Astrocyte (in vitro differentiated cells and primary cell): ENCODE measurements around the gene IL2RA. TPM values are rescaled to one million over a fixed set of nuclear protein-coding genes. Genes with fewer than 3 reads are reported as not detected.

ENCODE experiments used
- DNase-seq: peaks from one replicate; pipeline ENCODE4 v3.0.0-alpha.2; 2010; ENCODE audit warnings: low read depth
- FAIRE-seq: peaks from 2 replicates; lab custom pipeline; 2011; peaks lifted over from hg19 to GRCh38; lab: Jason Lieb, UNC
- H2AFZ ChIP-seq: 2 replicates; pipeline ENCODE4 v1.6.0; 2012; ENCODE audit warnings: low read depth, low read length, inconsistent platforms
- H3K27ac ChIP-seq: 2 replicates; pipeline ENCODE4 v1.5.1; 2011; ENCODE audit warnings: low read depth, low read length, inconsistent platforms
- H3K27me3 ChIP-seq: 2 replicates; pipeline ENCODE4 v1.6.0; 2011; ENCODE audit warnings: low read length, inconsistent platforms; ENCODE audit not compliant: insufficient read depth
- H3K36me3 ChIP-seq: 2 replicates; pipeline ENCODE4 v1.5.1; 2011; ENCODE audit warnings: low read length, inconsistent platforms; ENCODE audit not compliant: insufficient read depth
- H3K4me1 ChIP-seq: 2 replicates; pipeline ENCODE4 v1.5.1; 2011; ENCODE audit warnings: low read length, inconsistent platforms; ENCODE audit not compliant: insufficient read depth
- H3K4me2 ChIP-seq: 2 replicates; pipeline ENCODE4 v1.6.0; 2012; ENCODE audit warnings: low read length, inconsistent platforms
- H3K4me3 ChIP-seq: 2 replicates; pipeline ENCODE4 v1.5.1; 2011; ENCODE audit warnings: low read depth, mild to moderate bottlenecking, low read length, inconsistent platforms; ENCODE audit not compliant: insufficient read depth
- H3K79me2 ChIP-seq: 2 replicates; pipeline ENCODE4 v1.6.0; 2012; ENCODE audit warnings: mild to moderate bottlenecking, low read length, inconsistent platforms; ENCODE audit not compliant: insufficient read depth
- H3K9ac ChIP-seq: 2 replicates; pipeline ENCODE4 v1.6.0; 2012; ENCODE audit warnings: mild to moderate bottlenecking, low read length, inconsistent platforms
- H3K9me3 ChIP-seq: 2 replicates; pipeline ENCODE4 v1.5.1; 2012; ENCODE audit warnings: low read depth, mild to moderate bottlenecking, low read length, inconsistent platforms; ENCODE audit not compliant: insufficient read depth
- H4K20me1 ChIP-seq: 2 replicates; pipeline ENCODE4 v1.6.0; 2012; ENCODE audit warnings: low read length, inconsistent platforms; ENCODE audit not compliant: insufficient read depth
- H3K27ac Mint-ChIP-seq: one replicate; pipeline ENCODE4 v1.8.0; 2021; ENCODE audit warnings: mild to moderate bottlenecking, mixed read lengths; ENCODE audit not compliant: unreplicated experiment
- H3K27me3 Mint-ChIP-seq: one replicate; pipeline ENCODE4 v1.8.0; 2021; ENCODE audit warnings: low read depth, mixed read lengths; ENCODE audit not compliant: unreplicated experiment
- H3K36me3 Mint-ChIP-seq: one replicate; pipeline ENCODE4 v1.8.0; 2021; ENCODE audit warnings: low read depth, mixed read lengths; ENCODE audit not compliant: unreplicated experiment
- H3K4me1 Mint-ChIP-seq: one replicate; pipeline ENCODE4 v1.8.0; 2021; ENCODE audit warnings: low read depth, mixed read lengths; ENCODE audit not compliant: unreplicated experiment
- H3K4me3 Mint-ChIP-seq: one replicate; pipeline ENCODE4 v1.8.0; 2021; ENCODE audit warnings: mild to moderate bottlenecking, moderate library complexity, mixed read lengths; ENCODE audit not compliant: unreplicated experiment
- H3K9me3 Mint-ChIP-seq: one replicate; pipeline ENCODE4 v1.8.0; 2021; ENCODE audit warnings: mild to moderate bottlenecking, mixed read lengths; ENCODE audit not compliant: unreplicated experiment
- CTCF ChIP-seq: IDR thresholded peaks from 2 replicates; pipeline ENCODE4 v1.5.1; 2011; ENCODE audit warnings: low read depth, mild to moderate bottlenecking, inconsistent platforms, low read length, moderate library complexity; ENCODE audit not compliant: insufficient read depth
- EZH2 ChIP-seq: IDR thresholded peaks from 2 replicates; pipeline ENCODE4 v1.6.1; 2012; ENCODE audit warnings: mild to moderate bottlenecking, low read length, inconsistent platforms; ENCODE audit not compliant: insufficient read depth
- total RNA-seq: library from RNA; stranded (reverse); gene quantifications from 2 replicates; pipeline ENCODE4 v1.2.1, GENCODE V29; 2021

The IL2RA gene
- total RNA-seq, 1 donor from 2014 or later, result not detected

- Histone ChIP-seq H3K9me3 (no peaks in the 10 kb centered on the region), H2AFZ (no peak overlapping the region), H3K4me2 (no peak overlapping the region), H3K27me3 (peaks cover 6% of the 10 kb centered on the region), H3K79me2 (no peaks in the 10 kb centered on the region), H3K27ac (no peak overlapping the region), H3K4me1 (no peaks in the 10 kb centered on the region), H3K36me3 (no peaks in the 10 kb centered on the region), H4K20me1 (no peaks in the 10 kb centered on the region), H3K9ac (no peak overlapping the region), H3K4me3 (no peak overlapping the region)
- Mint-ChIP-seq H3K4me1 (peaks cover 9% of the 10 kb centered on the region), H3K27me3 (peaks cover 22% of the 10 kb centered on the region), H3K27ac (peak overlapping the region; percentile 6), H3K4me3 (no peak overlapping the region), H3K9me3 (peaks cover 2% of the 10 kb centered on the region), H3K36me3 (no peaks in the 10 kb centered on the region)
- DNase-seq (peak; percentile 12), FAIRE-seq (no peak)
- no peak for TF ChIP-seq EZH2
- no peak for TF ChIP-seq CTCF
These were observed 28.2 kb downstream of the IL2RA start for GRCh38 chr10:6033954-6034353.

GRCh38 chr10:6030940-6031339 is 31.2 kb downstream of the IL2RA start:
- Histone ChIP-seq H3K27ac (no peak overlapping the region), H3K79me2 (no peaks in the 10 kb centered on the region), H4K20me1 (no peaks in the 10 kb centered on the region), H3K4me2 (no peak overlapping the region), H3K4me1 (no peaks in the 10 kb centered on the region), H3K4me3 (no peak overlapping the region), H3K36me3 (no peaks in the 10 kb centered on the region), H3K27me3 (peaks cover 3% of the 10 kb centered on the region), H3K9me3 (no peaks in the 10 kb centered on the region), H3K9ac (no peak overlapping the region), H2AFZ (no peak overlapping the region)
- Mint-ChIP-seq H3K27me3 (peaks cover 6% of the 10 kb centered on the region), H3K4me3 (no peak overlapping the region), H3K36me3 (no peaks in the 10 kb centered on the region), H3K9me3 (peaks cover 2% of the 10 kb centered on the region), H3K27ac (no peak overlapping the region), H3K4me1 (peaks cover 9% of the 10 kb centered on the region)
- no peak for FAIRE-seq
- no peak for DNase-seq
- no peak for TF ChIP-seq CTCF
- no peak for TF ChIP-seq EZH2

- FAIRE-seq (no peak), DNase-seq (no peak)
- Histone ChIP-seq H3K9ac (no peak overlapping the region), H2AFZ (no peak overlapping the region), H4K20me1 (no peaks in the 10 kb centered on the region), H3K27ac (no peak overlapping the region), H3K27me3 (no peaks in the 10 kb centered on the region), H3K4me1 (no peaks in the 10 kb centered on the region), H3K36me3 (no peaks in the 10 kb centered on the region), H3K9me3 (no peaks in the 10 kb centered on the region), H3K79me2 (no peaks in the 10 kb centered on the region), H3K4me2 (no peak overlapping the region), H3K4me3 (no peak overlapping the region)
- H3K27me3 Mint-ChIP-seq, result peaks cover 2% of the 10 kb centered on the region
- TF ChIP-seq EZH2 (no peak), CTCF (no peak)
- H3K27ac Mint-ChIP-seq, result no peak overlapping the region
- peaks cover 2% of the 10 kb centered on the region for H3K9me3 Mint-ChIP-seq
- H3K36me3 Mint-ChIP-seq, result no peaks in the 10 kb centered on the region
- H3K4me1 Mint-ChIP-seq, result peaks cover 9% of the 10 kb centered on the region
- H3K4me3 Mint-ChIP-seq, result no peak overlapping the region
These were observed 31.9 kb downstream of the IL2RA start for GRCh38 chr10:6030217-6030616.
